GM23248 (cell line): ENCODE measurements around the gene TRABD.

Source experiments
- EZH2 ChIP-seq: fragments of 200-600 bp; sonication (generic); IDR thresholded peaks from 2 replicates; pipeline ENCODE4 v1.6.1; 2018; ENCODE audit warnings: antibody characterized with exemption, mild to moderate bottlenecking; ENCODE audit not compliant: insufficient read depth, poor library complexity, severe bottlenecking
- EZH2phosphoT487 ChIP-seq: fragments of 200-600 bp; sonication (generic); IDR thresholded peaks from 2 replicates; pipeline ENCODE4 v1.6.1; 2018; ENCODE audit warnings: antibody characterized with exemption, moderate library complexity, mild to moderate bottlenecking, low read depth; ENCODE audit not compliant: insufficient read depth

GRCh38 chr22:50197000-50197800 lies 11.5 kb downstream of the TRABD start:
- TF ChIP-seq EZH2 = no peak
- TF ChIP-seq EZH2phosphoT487 = no peak
